ENCODE data around the gene SORBS1. TPM values are rescaled to one million over a fixed set of nuclear protein-coding genes. Genes with fewer than 3 reads are reported as not detected.

The SORBS1 gene
- total and polyA plus RNA-seq, 2 experiments from 2014 or later: 11.0 to 20.6 TPM

DNA sequence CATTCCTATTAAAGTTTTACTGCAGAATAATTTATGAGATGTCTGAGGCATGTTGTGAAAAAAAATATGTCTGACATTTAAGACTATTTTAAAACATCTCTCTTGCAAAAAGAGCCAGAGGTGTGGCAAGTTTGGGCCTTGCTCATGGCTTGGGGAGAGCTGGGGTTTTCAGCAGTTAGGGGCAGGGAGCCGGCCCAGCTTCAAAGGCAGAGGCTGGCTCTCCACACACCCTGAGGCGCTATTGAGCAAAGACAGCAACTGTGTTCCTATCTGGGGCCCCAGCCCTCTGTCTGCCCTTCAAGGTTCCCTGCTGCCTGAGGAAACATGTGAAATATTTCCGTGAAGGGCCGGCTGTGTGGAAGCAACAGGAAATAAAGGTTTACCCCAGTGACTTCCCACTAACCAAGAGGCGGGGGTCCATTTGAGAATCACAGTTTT lies 94.0 kb downstream of the SORBS1 start:
- peak overlapping the region; percentile 97 for H3K27ac ChIP-seq
- no peaks in the 10 kb centered on the region for H3K36me3 ChIP-seq
- no peaks in the 10 kb centered on the region for H3K9me3 ChIP-seq (ENCODE audit: low read depth)
- no peak overlapping the region for H3K4me3 ChIP-seq
- H3K27me3 ChIP-seq: no peaks in the 10 kb centered on the region
- TF ChIP-seq, protein P1, sequence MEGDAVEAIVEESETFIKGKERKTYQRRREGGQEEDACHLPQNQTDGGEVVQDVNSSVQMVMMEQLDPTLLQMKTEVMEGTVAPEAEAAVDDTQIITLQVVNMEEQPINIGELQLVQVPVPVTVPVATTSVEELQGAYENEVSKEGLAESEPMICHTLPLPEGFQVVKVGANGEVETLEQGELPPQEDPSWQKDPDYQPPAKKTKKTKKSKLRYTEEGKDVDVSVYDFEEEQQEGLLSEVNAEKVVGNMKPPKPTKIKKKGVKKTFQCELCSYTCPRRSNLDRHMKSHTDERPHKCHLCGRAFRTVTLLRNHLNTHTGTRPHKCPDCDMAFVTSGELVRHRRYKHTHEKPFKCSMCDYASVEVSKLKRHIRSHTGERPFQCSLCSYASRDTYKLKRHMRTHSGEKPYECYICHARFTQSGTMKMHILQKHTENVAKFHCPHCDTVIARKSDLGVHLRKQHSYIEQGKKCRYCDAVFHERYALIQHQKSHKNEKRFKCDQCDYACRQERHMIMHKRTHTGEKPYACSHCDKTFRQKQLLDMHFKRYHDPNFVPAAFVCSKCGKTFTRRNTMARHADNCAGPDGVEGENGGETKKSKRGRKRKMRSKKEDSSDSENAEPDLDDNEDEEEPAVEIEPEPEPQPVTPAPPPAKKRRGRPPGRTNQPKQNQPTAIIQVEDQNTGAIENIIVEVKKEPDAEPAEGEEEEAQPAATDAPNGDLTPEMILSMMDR (IDR thresholded peaks at IDR 0.05; ENCODE audit: low read depth, low read length): peak; percentile 15
- peak; percentile 58 to 93 for DNase-seq (ENCODE audit: low read depth in 1 of 2, low spot score in 1 of 2)
- peaks cover 58% of the 10 kb centered on the region for H3K4me1 ChIP-seq (ENCODE audit: low read depth)

- H3K9me3 ChIP-seq (ENCODE audit: low read depth): no peaks in the 10 kb centered on the region
- no peak overlapping the region for H3K4me3 ChIP-seq
- TF ChIP-seq, protein P1 (IDR thresholded peaks at IDR 0.05; ENCODE audit: low read depth, low read length): no peak
- peak overlapping the region; percentile 97 for H3K27ac ChIP-seq
- no peak for DNase-seq (ENCODE audit: low read depth in 1 of 2, low spot score in 1 of 2)
- no peaks in the 10 kb centered on the region for H3K36me3 ChIP-seq
- peaks cover 60% of the 10 kb centered on the region for H3K4me1 ChIP-seq (ENCODE audit: low read depth)
- H3K27me3 ChIP-seq: no peaks in the 10 kb centered on the region
Observed at GRCh38 chr10:95466436-95466835, 94.7 kb downstream of the SORBS1 start.

GRCh38 chr10:95464280-95464679 lies 96.9 kb downstream of the SORBS1 start:
- TF ChIP-seq, protein P1 (IDR thresholded peaks at IDR 0.05; ENCODE audit: low read depth, low read length): no peak
- H3K27ac ChIP-seq: peak overlapping the region; percentile 87

GRCh38 chr10:95462740-95463667 lies 98.2 kb downstream of the SORBS1 start:
- TF ChIP-seq, protein P1 (IDR thresholded peaks at IDR 0.05; ENCODE audit: low read depth, low read length): no peak

More at GRCh38 chr10:95464280-95464679, 96.9 kb downstream of the SORBS1 start:
- DNase-seq (ENCODE audit: low read depth in 1 of 2, low spot score in 1 of 2): no peak
- Histone ChIP-seq H3K27me3 (no peaks in the 10 kb centered on the region), H3K36me3 (no peaks in the 10 kb centered on the region), H3K4me1 (ENCODE audit: low read depth) (peaks cover 65% of the 10 kb centered on the region), H3K9me3 (ENCODE audit: low read depth) (no peaks in the 10 kb centered on the region), H3K4me3 (no peak overlapping the region)

GRCh38 chr10:95461611-95462010 lies 99.6 kb downstream of the SORBS1 start:
- no peaks in the 10 kb centered on the region for H3K9me3 ChIP-seq (ENCODE audit: low read depth)
- no peak for DNase-seq (ENCODE audit: low read depth in 1 of 2, low spot score in 1 of 2)
- H3K27ac ChIP-seq: no peak overlapping the region
- H3K4me3 ChIP-seq: no peak overlapping the region
- no peaks in the 10 kb centered on the region for H3K27me3 ChIP-seq
- TF ChIP-seq, protein P1 (IDR thresholded peaks at IDR 0.05; ENCODE audit: low read depth, low read length): no peak
- no peaks in the 10 kb centered on the region for H3K36me3 ChIP-seq
- H3K4me1 ChIP-seq (ENCODE audit: low read depth): peaks cover 45% of the 10 kb centered on the region

More at GRCh38 chr10:95462740-95463667, 98.2 kb downstream of the SORBS1 start:
- peak in 1 of 2 donors; percentile 23 for DNase-seq (ENCODE audit: low read depth in 1 of 2, low spot score in 1 of 2)
- Histone ChIP-seq H3K27ac (peak overlapping the region; percentile 87), H3K27me3 (no peaks in the 10 kb centered on the region), H3K36me3 (no peaks in the 10 kb centered on the region), H3K4me3 (no peak overlapping the region), H3K9me3 (ENCODE audit: low read depth) (no peaks in the 10 kb centered on the region), H3K4me1 (ENCODE audit: low read depth) (peaks cover 57% of the 10 kb centered on the region)
